GM12873 (cell line): ENCODE measurements around the gene ZNF488.
A peak's percentile ranks its signal among the peaks of the same experiment; 100 is the strongest.

ENCODE experiments used
- TF ChIP-seq, protein P1 (sequence below): IDR thresholded peaks from 2 replicates; pipeline ENCODE4 v1.5.1; 2012; ENCODE audit warnings: low read depth, mild to moderate bottlenecking, moderate library complexity, low read length, control low read depth; ENCODE audit not compliant: insufficient read depth; ENCODE audit errors: missing control alignments

ZNF488 gene

DNA sequence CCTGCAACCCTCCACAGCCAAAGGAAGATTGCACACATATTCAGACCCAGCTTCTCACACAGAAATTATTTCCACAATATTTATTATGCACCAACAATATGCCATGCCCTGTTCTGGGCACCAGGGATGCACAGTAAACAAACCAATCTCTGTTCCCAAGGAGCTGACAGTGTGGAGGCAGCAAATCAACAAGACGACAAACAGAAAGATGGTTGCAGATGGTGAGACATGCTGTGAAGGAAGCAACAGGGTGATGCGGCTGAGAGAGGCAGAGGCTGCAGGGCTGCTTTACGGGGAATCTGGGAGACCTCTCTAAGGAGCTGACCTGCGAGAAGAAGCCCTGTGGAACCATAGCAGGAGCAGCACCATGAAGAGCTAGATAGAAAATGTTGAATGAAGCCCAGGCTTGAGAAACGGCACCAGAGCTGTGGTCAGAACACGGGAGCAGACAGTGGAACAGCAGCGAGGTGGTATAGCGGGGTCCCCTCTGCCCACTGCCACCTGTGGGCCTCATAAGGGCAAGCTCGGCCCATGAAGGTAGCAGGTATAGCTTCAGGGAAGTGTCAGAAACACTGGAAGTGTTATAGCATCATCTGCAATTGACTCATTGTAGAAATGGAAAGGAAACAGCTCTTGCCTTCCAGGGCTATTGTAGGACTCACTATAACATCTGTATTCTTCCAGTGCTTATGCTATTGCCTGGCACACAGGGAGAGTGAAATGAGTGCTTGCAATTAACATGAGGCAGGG, 18.5 kb downstream of the ZNF488 start:
- TF ChIP-seq, protein P1, sequence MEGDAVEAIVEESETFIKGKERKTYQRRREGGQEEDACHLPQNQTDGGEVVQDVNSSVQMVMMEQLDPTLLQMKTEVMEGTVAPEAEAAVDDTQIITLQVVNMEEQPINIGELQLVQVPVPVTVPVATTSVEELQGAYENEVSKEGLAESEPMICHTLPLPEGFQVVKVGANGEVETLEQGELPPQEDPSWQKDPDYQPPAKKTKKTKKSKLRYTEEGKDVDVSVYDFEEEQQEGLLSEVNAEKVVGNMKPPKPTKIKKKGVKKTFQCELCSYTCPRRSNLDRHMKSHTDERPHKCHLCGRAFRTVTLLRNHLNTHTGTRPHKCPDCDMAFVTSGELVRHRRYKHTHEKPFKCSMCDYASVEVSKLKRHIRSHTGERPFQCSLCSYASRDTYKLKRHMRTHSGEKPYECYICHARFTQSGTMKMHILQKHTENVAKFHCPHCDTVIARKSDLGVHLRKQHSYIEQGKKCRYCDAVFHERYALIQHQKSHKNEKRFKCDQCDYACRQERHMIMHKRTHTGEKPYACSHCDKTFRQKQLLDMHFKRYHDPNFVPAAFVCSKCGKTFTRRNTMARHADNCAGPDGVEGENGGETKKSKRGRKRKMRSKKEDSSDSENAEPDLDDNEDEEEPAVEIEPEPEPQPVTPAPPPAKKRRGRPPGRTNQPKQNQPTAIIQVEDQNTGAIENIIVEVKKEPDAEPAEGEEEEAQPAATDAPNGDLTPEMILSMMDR: no peak

DNA sequence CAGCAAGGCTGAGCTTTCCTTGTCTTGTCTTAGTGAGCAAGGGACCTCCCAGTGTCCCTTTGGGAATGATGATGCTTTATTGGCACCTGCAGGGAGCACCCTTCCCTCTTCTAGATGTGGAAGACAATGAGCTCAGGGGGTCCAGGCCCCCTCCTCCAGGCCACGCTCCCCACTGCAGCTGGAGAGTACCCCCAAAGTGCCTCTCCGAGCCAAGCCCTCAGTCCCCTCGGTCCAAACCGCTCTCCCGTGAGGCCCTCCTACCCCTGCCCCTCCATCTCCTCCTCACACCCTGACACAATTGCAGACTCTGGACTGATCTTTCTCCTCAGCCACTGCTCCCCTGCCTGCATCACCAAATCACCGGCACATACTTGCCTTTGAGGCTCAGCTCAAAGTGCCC, 19.2 kb downstream of the ZNF488 start:
- TF ChIP-seq, protein P1: no peak

DNA sequence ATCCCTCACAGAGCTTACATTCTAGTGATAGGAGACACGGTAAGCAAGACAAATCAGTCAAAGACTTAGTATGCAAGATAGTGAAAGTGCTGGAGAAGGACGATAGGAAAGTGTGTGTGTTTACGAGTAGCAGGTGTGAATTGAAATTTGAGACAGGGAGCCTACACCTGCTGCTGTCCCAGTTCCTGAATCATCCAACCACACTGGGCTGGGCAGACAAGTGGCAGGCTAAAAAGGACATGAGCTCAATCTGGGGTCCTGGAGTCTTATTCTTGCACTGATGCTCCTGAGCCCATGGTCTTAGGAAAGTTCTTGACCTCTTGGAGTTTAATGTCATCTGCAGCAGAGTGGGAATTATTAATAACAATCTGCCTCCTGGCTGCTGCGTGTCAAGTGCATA, 19.7 kb downstream of the ZNF488 start:
- TF ChIP-seq, protein P1: no peak

DNA sequence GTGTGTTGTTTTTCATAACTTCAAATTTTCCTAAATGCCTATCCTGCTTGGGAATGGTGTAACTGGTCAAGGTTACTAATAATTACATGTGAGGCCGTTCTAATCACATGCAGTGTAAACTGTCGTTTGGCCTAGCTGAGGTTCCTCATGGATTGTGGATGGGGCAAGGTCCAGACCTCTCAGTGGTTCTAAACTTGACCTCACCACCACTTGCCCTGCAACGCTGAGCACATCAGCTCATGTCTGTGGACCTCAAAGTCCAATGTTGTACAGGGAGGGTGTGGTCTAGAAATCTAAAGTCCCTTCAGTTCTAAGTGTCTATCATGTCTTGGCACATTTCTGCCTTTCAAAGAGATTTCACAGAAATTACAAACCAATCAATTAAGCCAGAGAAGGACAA, 20.3 kb downstream of the ZNF488 start:
- TF ChIP-seq, protein P1: no peak

DNA sequence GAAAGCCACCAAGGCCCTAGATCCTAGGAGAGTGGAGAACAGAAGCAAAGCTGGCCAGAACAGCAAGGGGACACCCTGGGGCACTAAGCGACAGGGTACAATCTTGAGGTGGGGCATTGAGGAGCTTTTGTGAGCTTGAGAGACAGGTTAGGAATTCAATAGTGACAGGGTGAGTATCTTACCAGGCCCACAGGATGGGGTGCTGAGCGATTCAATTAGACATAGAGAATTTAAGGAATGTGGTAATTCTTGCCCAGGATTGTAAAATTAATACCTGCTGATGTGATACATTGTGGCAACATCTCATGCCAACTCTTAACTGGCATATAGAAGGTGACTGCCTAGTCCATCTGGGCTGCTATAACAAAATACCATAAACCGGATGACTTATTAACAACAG, 21.9 kb downstream of the ZNF488 start:
- TF ChIP-seq, protein P1: no peak

DNA sequence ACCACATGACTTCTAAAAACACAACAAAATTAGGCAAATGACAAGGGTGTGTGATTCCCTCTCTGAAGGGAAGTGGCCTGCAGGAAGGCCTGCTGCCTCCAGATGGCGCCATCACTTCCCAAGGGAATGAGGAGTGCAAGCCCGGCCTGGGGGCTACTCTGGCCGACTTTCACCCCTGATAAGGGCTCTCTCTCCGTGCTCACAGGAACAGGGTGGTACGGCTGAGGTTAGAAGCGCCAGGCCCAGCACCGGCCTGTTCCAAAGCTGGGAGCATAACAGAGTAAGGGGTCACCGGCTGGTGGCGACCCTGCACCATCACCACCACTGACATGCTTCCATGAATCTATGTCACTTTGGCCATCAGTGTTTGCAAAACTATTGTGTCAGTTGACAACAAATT, 22.8 kb downstream of the ZNF488 start:
- TF ChIP-seq, protein P1: peak; percentile 86

DNA sequence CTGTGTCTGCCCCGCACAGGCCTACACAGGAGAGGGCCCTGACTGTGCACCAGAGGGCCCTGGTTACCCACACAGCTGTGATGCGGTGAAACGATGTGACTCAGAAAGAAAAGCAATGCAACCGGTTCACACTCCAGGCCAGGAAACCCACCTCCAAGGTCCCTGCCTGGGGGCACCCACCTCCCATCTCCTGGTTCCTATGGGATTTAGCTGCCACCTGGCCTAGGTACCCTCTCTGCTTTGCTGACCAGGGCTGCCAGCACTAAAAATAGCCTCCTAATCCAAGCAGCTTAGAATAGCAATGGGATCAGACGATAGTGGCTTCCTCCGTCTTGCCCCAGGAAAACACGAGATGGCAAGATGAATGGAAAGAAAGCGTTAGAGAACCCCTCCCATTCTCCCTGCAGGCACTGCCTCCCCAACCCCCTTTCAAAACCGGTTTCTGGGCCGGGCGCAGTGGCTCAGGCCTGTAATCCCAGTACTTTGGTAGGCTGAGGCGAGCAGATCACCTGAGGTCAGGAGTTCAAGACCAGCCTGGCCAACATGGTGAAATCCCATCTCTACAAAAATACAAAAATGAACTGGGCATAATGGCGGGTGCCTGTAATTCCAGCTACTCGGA, 23.6 kb downstream of the ZNF488 start:
- TF ChIP-seq, protein P1: no peak
